MCF 10A (cell line): ENCODE data around the gene PC. TPM values are rescaled to one million over a fixed set of nuclear protein-coding genes. Genes with fewer than 3 reads are reported as not detected.

Experiments
- BruUV-seq: library from RNA; stranded (reverse); fragments of 400-500 nt; replicated peaks from 2 replicates; lab custom pipeline; 2021; lab: Mats Ljungman, UMichigan
- CTCF ChIA-PET: fragments of 300-600 bp; sonication (Branson Sonifier 250); formaldehyde crosslinking; extraction: SDS; loops from one replicate; lab custom pipeline; 2021; ENCODE audit warnings: antibody characterized with exemption, inconsistent platforms; lab: Yijun Ruan, JAX
- POLR2A ChIA-PET: fragments of 300-600, 350-650 bp; sonication (Branson Sonifier 250); formaldehyde crosslinking; extraction: SDS; loops from one replicate; lab custom pipeline; 2020; ENCODE audit warnings: antibody characterized with exemption, inconsistent platforms; lab: Yijun Ruan, JAX
- DNase-seq: peaks from one replicate; pipeline ENCODE4 v3.0.0-alpha.2; 2018; ENCODE audit not compliant: unreplicated experiment
- H3K27ac Mint-ChIP-seq: one replicate; pipeline ENCODE4 v1.8.0; 2022; ENCODE audit warnings: mild to moderate bottlenecking, low read depth, mixed read lengths; ENCODE audit not compliant: unreplicated experiment
- H3K27me3 Mint-ChIP-seq: one replicate; pipeline ENCODE4 v1.8.0; 2022; ENCODE audit warnings: mixed read lengths; ENCODE audit not compliant: insufficient read depth, unreplicated experiment
- H3K36me3 Mint-ChIP-seq: one replicate; pipeline ENCODE4 v1.8.0; 2022; ENCODE audit warnings: mild to moderate bottlenecking, moderate library complexity, mixed read lengths; ENCODE audit not compliant: insufficient read depth, unreplicated experiment
- H3K4me1 Mint-ChIP-seq: one replicate; pipeline ENCODE4 v1.8.0; 2022; ENCODE audit warnings: mixed read lengths; ENCODE audit not compliant: insufficient read depth, unreplicated experiment
- H3K4me3 Mint-ChIP-seq: one replicate; pipeline ENCODE4 v1.8.0; 2022; ENCODE audit warnings: mild to moderate bottlenecking, moderate library complexity, mixed read lengths; ENCODE audit not compliant: unreplicated experiment
- H3K9me3 Mint-ChIP-seq: one replicate; pipeline ENCODE4 v1.8.0; 2022; ENCODE audit warnings: mixed read lengths; ENCODE audit not compliant: unreplicated experiment
- intact Hi-C: fragments of 100-400 bp; cut with micrococcal nuclease; formaldehyde crosslinking; loops from 2 replicates; pipeline ENCODE4 v1.14.1; 2022
- total RNA-seq: library from RNA; stranded (reverse); gene quantifications from 2 replicates; pipeline ENCODE4 v1.2.3, GENCODE V29; 2022
- TF ChIP-seq, protein P1 (sequence below): fragments of 200-600 bp; IDR thresholded peaks from one replicate; pipeline ENCODE4 v1.8.0; 2022; ENCODE audit warnings: antibody characterized with exemption, mild to moderate bottlenecking; ENCODE audit not compliant: unreplicated experiment

PC gene
- total RNA-seq, 1 experiment from 2014 or later = 37.7 TPM

- no peaks in the 10 kb centered on the region for H3K36me3 Mint-ChIP-seq
- H3K9me3 Mint-ChIP-seq = no peaks in the 10 kb centered on the region
- CTCF ChIA-PET = no interaction called here
- BruUV-seq = no TSS peak
- no peaks in the 10 kb centered on the region for H3K27me3 Mint-ChIP-seq
- POLR2A ChIA-PET = interaction anchor here (0.6 to 5.4 kb wide), 4 partner anchors 10 to 77 kb away, joined by 3 to 61 read pairs (median 3); partner anchors contain the start of gene PC
- H3K27ac Mint-ChIP-seq = peak overlapping the region; percentile 91
- TF ChIP-seq, protein P1, sequence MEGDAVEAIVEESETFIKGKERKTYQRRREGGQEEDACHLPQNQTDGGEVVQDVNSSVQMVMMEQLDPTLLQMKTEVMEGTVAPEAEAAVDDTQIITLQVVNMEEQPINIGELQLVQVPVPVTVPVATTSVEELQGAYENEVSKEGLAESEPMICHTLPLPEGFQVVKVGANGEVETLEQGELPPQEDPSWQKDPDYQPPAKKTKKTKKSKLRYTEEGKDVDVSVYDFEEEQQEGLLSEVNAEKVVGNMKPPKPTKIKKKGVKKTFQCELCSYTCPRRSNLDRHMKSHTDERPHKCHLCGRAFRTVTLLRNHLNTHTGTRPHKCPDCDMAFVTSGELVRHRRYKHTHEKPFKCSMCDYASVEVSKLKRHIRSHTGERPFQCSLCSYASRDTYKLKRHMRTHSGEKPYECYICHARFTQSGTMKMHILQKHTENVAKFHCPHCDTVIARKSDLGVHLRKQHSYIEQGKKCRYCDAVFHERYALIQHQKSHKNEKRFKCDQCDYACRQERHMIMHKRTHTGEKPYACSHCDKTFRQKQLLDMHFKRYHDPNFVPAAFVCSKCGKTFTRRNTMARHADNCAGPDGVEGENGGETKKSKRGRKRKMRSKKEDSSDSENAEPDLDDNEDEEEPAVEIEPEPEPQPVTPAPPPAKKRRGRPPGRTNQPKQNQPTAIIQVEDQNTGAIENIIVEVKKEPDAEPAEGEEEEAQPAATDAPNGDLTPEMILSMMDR = no peak
- intact Hi-C loops = no loop called here
- peak overlapping the region; percentile 30 for H3K4me3 Mint-ChIP-seq
- peaks cover 44% of the 10 kb centered on the region for H3K4me1 Mint-ChIP-seq
- DNase-seq = peak; percentile 90
These were observed 9.7 kb upstream of the PC start for GRCh38 chr11:66967670-66968425.

DNA sequence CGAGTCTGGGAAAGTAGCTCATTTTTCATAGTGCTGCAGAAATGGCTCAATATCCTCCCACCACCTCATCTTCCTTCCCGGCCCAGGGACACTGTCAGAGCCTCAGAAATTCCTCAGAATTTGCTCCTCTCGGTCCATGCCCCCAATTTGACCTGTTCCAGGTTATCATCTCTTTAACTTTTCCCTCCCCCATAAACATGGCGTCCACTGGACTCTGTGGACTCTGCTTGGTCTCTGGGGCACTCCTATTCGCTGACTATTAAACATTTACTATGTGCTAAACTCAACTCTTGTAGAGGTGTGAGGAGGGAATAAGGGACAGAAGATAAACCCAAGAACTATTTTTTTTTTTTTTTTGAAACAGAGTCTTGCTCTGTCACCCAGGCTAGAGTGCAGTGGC is 8.2 kb upstream of the PC start:
- Mint-ChIP-seq H3K9me3 (no peaks in the 10 kb centered on the region), H3K4me1 (peaks cover 40% of the 10 kb centered on the region), H3K27me3 (no peaks in the 10 kb centered on the region), H3K36me3 (no peaks in the 10 kb centered on the region), H3K27ac (no peak overlapping the region), H3K4me3 (no peak overlapping the region)
- TF ChIP-seq, protein P1 = no peak
- BruUV-seq = no TSS peak
- intact Hi-C loops = no loop called here
- POLR2A ChIA-PET = interaction anchor here (0.5 to 0.9 kb wide), 3 partner anchors 8 to 964 kb away, joined by 3 read pairs; partner anchors contain the start of gene BANF1
- CTCF ChIA-PET = interaction anchor here (0.7 kb wide), 1 partner anchor 280 kb away, joined by 3 read pairs; no protein-coding TSS in a partner anchor
- no peak for DNase-seq

- CTCF ChIA-PET = no interaction called here
These were observed 6.3 kb upstream of the PC start for GRCh38 chr11:66964495-66964894.

GRCh38 chr11:66962801-66963200 is 4.6 kb upstream of the PC start:
- Mint-ChIP-seq H3K9me3 (no peaks in the 10 kb centered on the region), H3K4me3 (no peak overlapping the region), H3K36me3 (peaks cover under 1% of the 10 kb centered on the region), H3K4me1 (peaks cover 21% of the 10 kb centered on the region), H3K27me3 (no peaks in the 10 kb centered on the region), H3K27ac (no peak overlapping the region)
- no TSS peak for BruUV-seq
- POLR2A ChIA-PET = interaction anchor here (1.1 to 2.1 kb wide), 3 partner anchors 12 to 120 kb away, joined by 3 to 7 read pairs (median 3); partner anchors contain the start of genes C11orf86 and RCE1
- CTCF ChIA-PET = interaction anchor here (0.7 to 1.0 kb wide), 3 partner anchors 13 to 418 kb away, joined by 3 to 5 read pairs (median 5); no protein-coding TSS in a partner anchor
- intact Hi-C loops = no loop called here
- TF ChIP-seq, protein P1 = no peak
- no peak for DNase-seq

More at GRCh38 chr11:66964495-66964894, 6.3 kb upstream of the PC start:
- Mint-ChIP-seq H3K4me3 (no peak overlapping the region), H3K9me3 (no peaks in the 10 kb centered on the region), H3K27ac (no peak overlapping the region), H3K27me3 (no peaks in the 10 kb centered on the region), H3K4me1 (peaks cover 22% of the 10 kb centered on the region), H3K36me3 (no peaks in the 10 kb centered on the region)
- BruUV-seq = no TSS peak
- POLR2A ChIA-PET = interaction anchor here (0.6 to 2.1 kb wide), 2 partner anchors 11 to 55 kb away, joined by 3 to 7 read pairs; partner anchors contain the start of gene C11orf86
- TF ChIP-seq, protein P1 = no peak
- intact Hi-C loops = no loop called here
- DNase-seq = no peak
